CD4-positive, CD25-positive, alpha-beta regulatory T cell (primary cell): ENCODE data around the gene ARHGAP6. TPM values are rescaled to one million over a fixed set of nuclear protein-coding genes. Genes with fewer than 3 reads are reported as not detected.

Source experiments
- ATAC-seq, 2 donors: fragments of 150-1000 bp; cut with Tn5 transposase; one replicate each; pipeline ENCODE4 v1.10.0; 2021; ENCODE audit warnings: low read depth in 2 of 2, moderate number of reproducible peaks in 2 of 2, moderate library complexity in 1 of 2
- DNase-seq, 3 donors: peaks; one replicate each; pipeline versions ENCODE4 v3.0.0 to v3.0.0-alpha.2; 2012 to 2022; ENCODE audit warnings: mixed read lengths in 1 of 3
- H3K27ac ChIP-seq: one replicate; pipeline ENCODE4 v1.7.0; 2013; ENCODE audit warnings: mild to moderate bottlenecking, low read length; ENCODE audit not compliant: insufficient read depth, poor library complexity, severe bottlenecking
- H3K27me3 ChIP-seq: one replicate; pipeline ENCODE4 v1.7.0; 2013; ENCODE audit warnings: low read length; ENCODE audit not compliant: control insufficient read depth, insufficient read depth
- H3K36me3 ChIP-seq: one replicate; pipeline ENCODE4 v1.7.0; 2013; ENCODE audit warnings: mild to moderate bottlenecking, low read length, moderate library complexity; ENCODE audit not compliant: control insufficient read depth, insufficient read depth
- H3K4me1 ChIP-seq: 2 replicates; pipeline ENCODE4 v1.7.0; 2013; ENCODE audit warnings: mild to moderate bottlenecking, low read length; ENCODE audit not compliant: insufficient read depth, control insufficient read depth, poor library complexity, severe bottlenecking
- H3K4me3 ChIP-seq: one replicate; pipeline ENCODE4 v1.7.0; 2013; ENCODE audit warnings: low read depth, mild to moderate bottlenecking, low read length, moderate library complexity
- H3K9me3 ChIP-seq, 2 experiments: 1 replicate in 1 of 2; 2 replicates in 1 of 2; pipeline ENCODE4 v1.7.0; 2013; ENCODE audit warnings: low read length in 2 of 2, mild to moderate bottlenecking in 1 of 2, moderate library complexity in 1 of 2; ENCODE audit not compliant: control insufficient read depth in 2 of 2
- H3K27ac Mint-ChIP-seq, 3 donors: one replicate each; pipeline ENCODE4 v1.8.0; 2020 to 2022; ENCODE audit warnings: mild to moderate bottlenecking in 3 of 3, mixed read lengths in 3 of 3, moderate library complexity in 2 of 3
- H3K27me3 Mint-ChIP-seq: one replicate; pipeline ENCODE4 v1.8.0; 2022; ENCODE audit warnings: mild to moderate bottlenecking, mixed read lengths
- H3K36me3 Mint-ChIP-seq: one replicate; pipeline ENCODE4 v1.8.0; 2020; ENCODE audit warnings: mixed read lengths
- H3K4me1 Mint-ChIP-seq, 4 donors: one replicate each; pipeline ENCODE4 v1.8.0; 2020 to 2022; ENCODE audit warnings: mixed read lengths in 4 of 4, mild to moderate bottlenecking in 1 of 4
- H3K4me3 Mint-ChIP-seq, 4 donors: one replicate each; pipeline ENCODE4 v1.8.0; 2020 to 2022; ENCODE audit warnings: mild to moderate bottlenecking in 4 of 4, mixed read lengths in 4 of 4, moderate library complexity in 3 of 4
- H3K9me3 Mint-ChIP-seq, 7 donors: one replicate each; pipeline ENCODE4 v1.8.0; 2020 to 2022; ENCODE audit warnings: mixed read lengths in 7 of 7, mild to moderate bottlenecking in 3 of 7, moderate library complexity in 2 of 7
- polyA plus RNA-seq, 4 donors: library from polyadenylated mRNA; unstranded; fragments of 300-500 nt; fragmentation: Illumina TruSeq; gene quantifications; one replicate each; pipeline ENCODE4 v1.2.3, GENCODE V29; 2021
- total RNA-seq: library from RNA; stranded (reverse); gene quantifications from one replicate; pipeline ENCODE4 v1.2.3, GENCODE V29; 2022

ARHGAP6 gene
- total and polyA plus RNA-seq, 5 donors from 2014 or later = 1.8 TPM; not detected in 4

GRCh38 chrX:11474021-11474420 is 191.7 kb downstream of the ARHGAP6 start:
- Mint-ChIP-seq H3K27ac (no peak overlapping the region), H3K36me3 (no peaks in the 10 kb centered on the region), H3K4me3 (no peak overlapping the region), H3K27me3 (no peaks in the 10 kb centered on the region), H3K4me1 (no peaks in the 10 kb centered on the region), H3K9me3 (no peaks in the 10 kb centered on the region)
- no peak overlapping the region for H3K27ac ChIP-seq
- H3K4me3 ChIP-seq = no peak overlapping the region
- no peaks in the 10 kb centered on the region for H3K36me3 ChIP-seq
- ATAC-seq (no peak), DNase-seq (no peak)
- no peaks in the 10 kb centered on the region for H3K9me3 ChIP-seq
- no peaks in the 10 kb centered on the region for H3K4me1 ChIP-seq
- H3K27me3 ChIP-seq = no peaks in the 10 kb centered on the region

- DNase-seq = no peak
- no peaks in the 10 kb centered on the region for H3K27me3 Mint-ChIP-seq
Observed at GRCh38 chrX:11472879-11473278, 192.8 kb downstream of the ARHGAP6 start.

GRCh38 chrX:11472381-11472780 is 193.3 kb downstream of the ARHGAP6 start:
- Mint-ChIP-seq H3K27me3 (no peaks in the 10 kb centered on the region), H3K4me3 (no peak overlapping the region), H3K27ac (no peak overlapping the region), H3K36me3 (no peaks in the 10 kb centered on the region), H3K9me3 (no peaks in the 10 kb centered on the region), H3K4me1 (no peaks in the 10 kb centered on the region)
- no peaks in the 10 kb centered on the region for H3K27me3 ChIP-seq
- DNase-seq (no peak), ATAC-seq (no peak)
- no peaks in the 10 kb centered on the region for H3K4me1 ChIP-seq
- no peak overlapping the region for H3K4me3 ChIP-seq
- H3K27ac ChIP-seq = no peak overlapping the region
- H3K9me3 ChIP-seq = no peaks in the 10 kb centered on the region
- no peaks in the 10 kb centered on the region for H3K36me3 ChIP-seq

More at GRCh38 chrX:11472879-11473278, 192.8 kb downstream of the ARHGAP6 start:
- H3K27me3 ChIP-seq = no peaks in the 10 kb centered on the region
- H3K27ac Mint-ChIP-seq = no peak overlapping the region
- no peak overlapping the region for H3K27ac ChIP-seq
- H3K4me3 Mint-ChIP-seq = no peak overlapping the region
- H3K4me1 Mint-ChIP-seq = no peaks in the 10 kb centered on the region
- no peaks in the 10 kb centered on the region for H3K36me3 ChIP-seq
- H3K36me3 Mint-ChIP-seq = no peaks in the 10 kb centered on the region
- H3K9me3 Mint-ChIP-seq = no peaks in the 10 kb centered on the region
- no peaks in the 10 kb centered on the region for H3K4me1 ChIP-seq
- no peak for ATAC-seq
- no peak overlapping the region for H3K4me3 ChIP-seq
- no peaks in the 10 kb centered on the region for H3K9me3 ChIP-seq

GRCh38 chrX:11470250-11470974 is 195.3 kb downstream of the ARHGAP6 start:
- Histone ChIP-seq H3K27ac (no peak overlapping the region), H3K36me3 (no peaks in the 10 kb centered on the region), H3K4me1 (no peaks in the 10 kb centered on the region), H3K4me3 (no peak overlapping the region), H3K27me3 (no peaks in the 10 kb centered on the region), H3K9me3 (no peaks in the 10 kb centered on the region)
- H3K36me3 Mint-ChIP-seq = no peaks in the 10 kb centered on the region
- no peak overlapping the region for H3K27ac Mint-ChIP-seq
- no peaks in the 10 kb centered on the region for H3K9me3 Mint-ChIP-seq
- peaks cover 4% of the 10 kb centered on the region for H3K27me3 Mint-ChIP-seq
- ATAC-seq (no peak), DNase-seq (no peak)
- no peak overlapping the region for H3K4me3 Mint-ChIP-seq
- no peaks in the 10 kb centered on the region for H3K4me1 Mint-ChIP-seq

GRCh38 chrX:11465648-11466411 is 199.9 kb downstream of the ARHGAP6 start:
- no peaks in the 10 kb centered on the region for H3K27me3 ChIP-seq
- Mint-ChIP-seq H3K4me1 (no peaks in the 10 kb centered on the region), H3K9me3 (no peaks in the 10 kb centered on the region), H3K4me3 (no peak overlapping the region), H3K36me3 (no peaks in the 10 kb centered on the region), H3K27me3 (peaks cover 4% of the 10 kb centered on the region), H3K27ac (no peak overlapping the region)
- no peak overlapping the region for H3K27ac ChIP-seq
- no peak for DNase-seq
- H3K9me3 ChIP-seq = no peaks in the 10 kb centered on the region
- no peaks in the 10 kb centered on the region for H3K4me1 ChIP-seq
- no peaks in the 10 kb centered on the region for H3K36me3 ChIP-seq
- no peak for ATAC-seq
- no peak overlapping the region for H3K4me3 ChIP-seq

GRCh38 chrX:11464836-11465463 is 200.8 kb downstream of the ARHGAP6 start:
- no peak for ATAC-seq
- H3K27ac ChIP-seq = no peak overlapping the region
- no peak overlapping the region for H3K27ac Mint-ChIP-seq
- no peaks in the 10 kb centered on the region for H3K27me3 ChIP-seq
- H3K4me3 ChIP-seq = no peak overlapping the region
- no peak overlapping the region for H3K4me3 Mint-ChIP-seq
- H3K27me3 Mint-ChIP-seq = peaks cover 4% of the 10 kb centered on the region
- DNase-seq = no peak
- no peaks in the 10 kb centered on the region for H3K9me3 Mint-ChIP-seq
- no peaks in the 10 kb centered on the region for H3K9me3 ChIP-seq
- no peaks in the 10 kb centered on the region for H3K4me1 Mint-ChIP-seq
- no peaks in the 10 kb centered on the region for H3K36me3 Mint-ChIP-seq
- no peaks in the 10 kb centered on the region for H3K36me3 ChIP-seq
- H3K4me1 ChIP-seq = no peaks in the 10 kb centered on the region

GRCh38 chrX:11464380-11464779 is 201.3 kb downstream of the ARHGAP6 start:
- H3K4me3 Mint-ChIP-seq = no peak overlapping the region
- H3K4me1 Mint-ChIP-seq = no peaks in the 10 kb centered on the region
- Histone ChIP-seq H3K27ac (no peak overlapping the region), H3K4me3 (no peak overlapping the region), H3K9me3 (no peaks in the 10 kb centered on the region), H3K36me3 (no peaks in the 10 kb centered on the region), H3K4me1 (no peaks in the 10 kb centered on the region), H3K27me3 (no peaks in the 10 kb centered on the region)
- no peaks in the 10 kb centered on the region for H3K9me3 Mint-ChIP-seq
- H3K27ac Mint-ChIP-seq = no peak overlapping the region
- H3K36me3 Mint-ChIP-seq = no peaks in the 10 kb centered on the region
- no peak for ATAC-seq
- no peak for DNase-seq
- H3K27me3 Mint-ChIP-seq = peaks cover 4% of the 10 kb centered on the region
